ENCODE results near the gene MISP.

MISP gene

DNA sequence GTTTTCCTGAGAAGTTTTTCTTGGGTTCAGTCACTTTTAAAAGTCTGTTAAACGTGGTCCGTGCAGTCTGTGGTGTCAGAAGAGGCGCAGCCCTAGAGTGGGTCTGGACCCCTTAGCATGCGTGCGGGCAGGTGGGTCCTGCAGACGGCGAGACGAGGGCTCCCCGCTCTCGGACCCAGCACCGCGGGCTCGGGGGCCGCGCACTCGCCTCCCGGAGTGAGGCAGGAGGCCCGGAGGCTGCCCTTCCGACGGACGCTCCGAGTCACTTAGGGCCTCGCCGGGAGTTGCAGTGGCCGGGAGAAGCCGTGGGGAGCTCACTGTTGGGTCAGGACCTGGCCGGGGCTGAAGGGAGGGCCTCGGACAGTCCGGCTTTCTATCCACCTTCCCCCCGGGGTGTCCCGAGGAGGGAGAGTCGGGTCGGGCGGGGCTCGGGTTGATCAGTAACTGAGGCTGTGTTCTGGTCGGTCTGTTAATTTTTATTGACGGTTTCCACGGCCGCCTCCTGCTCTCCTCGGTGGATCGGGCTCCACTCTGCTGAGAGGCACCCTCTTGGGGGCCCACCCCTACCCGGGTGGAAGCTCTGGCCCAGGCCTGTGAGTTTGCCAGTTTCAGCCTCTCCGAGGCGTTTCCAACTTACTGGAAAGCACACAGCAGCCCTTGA is 47.6 kb downstream of the MISP start:
- no peak for DNase-seq

DNA sequence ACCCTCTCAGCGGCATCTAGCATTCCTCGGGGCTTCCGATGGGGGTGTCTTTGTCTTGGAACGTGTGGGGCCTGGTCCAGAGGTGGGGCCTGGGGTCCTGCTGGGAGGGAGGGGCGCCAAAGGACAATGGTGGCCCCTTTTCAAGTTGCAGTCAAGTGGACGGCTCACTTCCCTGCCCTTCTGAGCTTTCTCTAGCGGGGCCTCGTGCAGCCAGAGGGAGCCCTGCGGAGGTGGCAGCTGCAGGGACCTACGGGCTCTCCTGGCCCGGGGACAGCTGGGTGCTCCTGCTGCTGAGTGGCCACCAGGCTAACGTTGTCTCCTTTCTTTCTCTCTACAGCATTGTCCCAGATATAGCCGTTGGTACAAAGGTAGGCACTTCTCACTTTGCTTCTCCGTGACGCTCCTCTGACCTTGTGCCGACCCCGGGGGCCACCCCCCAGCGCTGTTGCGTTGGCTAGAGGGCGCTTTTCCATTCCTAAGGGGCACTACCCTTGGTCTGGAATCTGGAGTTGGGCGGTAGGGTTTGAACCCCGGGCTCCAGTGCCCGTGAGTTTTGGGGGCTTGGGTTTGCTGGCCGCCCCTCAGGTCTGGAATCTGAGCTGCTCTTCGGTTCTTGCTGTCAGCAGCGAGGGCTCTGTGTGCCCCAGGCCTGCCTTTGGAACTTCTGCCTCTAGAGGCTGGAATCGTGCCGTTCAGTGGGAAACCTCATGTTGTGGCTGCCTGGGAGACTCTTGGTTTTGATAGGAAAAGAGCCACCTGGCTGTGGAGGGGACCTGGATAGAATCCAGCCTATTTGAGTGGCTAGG is 48.4 kb downstream of the MISP start:
- DNase-seq, result peak; percentile 28

DNA sequence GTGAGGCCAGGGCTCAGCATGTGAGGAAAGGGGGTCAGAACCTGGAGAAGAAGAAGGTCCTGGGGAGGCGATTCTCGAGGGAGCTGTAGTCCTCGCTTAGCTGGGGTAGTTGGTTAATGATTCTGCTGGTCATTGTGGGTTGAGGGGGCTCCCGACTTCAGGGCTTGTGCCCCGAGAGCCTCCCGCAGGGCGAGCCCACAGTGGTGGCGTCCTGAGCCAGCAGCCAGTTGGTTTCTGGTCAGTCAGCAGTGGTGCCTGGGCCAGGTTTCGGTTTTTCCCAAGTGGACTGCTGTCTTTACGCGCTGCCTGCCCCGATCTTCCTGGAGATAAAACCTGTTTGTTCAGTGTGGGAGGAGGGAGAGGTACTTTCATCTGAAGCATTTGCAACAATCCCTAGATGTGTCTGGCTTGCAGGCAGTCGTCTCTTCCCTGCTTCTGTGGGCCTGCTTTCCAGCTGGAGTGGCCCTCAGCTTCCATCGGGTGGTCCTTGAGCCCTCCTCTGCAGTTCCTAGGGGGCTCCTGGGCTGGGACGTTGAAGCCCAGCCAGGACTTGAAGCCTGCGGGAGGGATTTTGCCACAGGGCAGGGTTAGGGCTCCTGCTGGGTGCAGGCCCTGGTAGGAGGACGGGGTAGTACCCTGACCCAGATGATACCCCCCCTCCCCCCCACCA is 49.6 kb downstream of the MISP start:
- DNase-seq, result no peak

DNA sequence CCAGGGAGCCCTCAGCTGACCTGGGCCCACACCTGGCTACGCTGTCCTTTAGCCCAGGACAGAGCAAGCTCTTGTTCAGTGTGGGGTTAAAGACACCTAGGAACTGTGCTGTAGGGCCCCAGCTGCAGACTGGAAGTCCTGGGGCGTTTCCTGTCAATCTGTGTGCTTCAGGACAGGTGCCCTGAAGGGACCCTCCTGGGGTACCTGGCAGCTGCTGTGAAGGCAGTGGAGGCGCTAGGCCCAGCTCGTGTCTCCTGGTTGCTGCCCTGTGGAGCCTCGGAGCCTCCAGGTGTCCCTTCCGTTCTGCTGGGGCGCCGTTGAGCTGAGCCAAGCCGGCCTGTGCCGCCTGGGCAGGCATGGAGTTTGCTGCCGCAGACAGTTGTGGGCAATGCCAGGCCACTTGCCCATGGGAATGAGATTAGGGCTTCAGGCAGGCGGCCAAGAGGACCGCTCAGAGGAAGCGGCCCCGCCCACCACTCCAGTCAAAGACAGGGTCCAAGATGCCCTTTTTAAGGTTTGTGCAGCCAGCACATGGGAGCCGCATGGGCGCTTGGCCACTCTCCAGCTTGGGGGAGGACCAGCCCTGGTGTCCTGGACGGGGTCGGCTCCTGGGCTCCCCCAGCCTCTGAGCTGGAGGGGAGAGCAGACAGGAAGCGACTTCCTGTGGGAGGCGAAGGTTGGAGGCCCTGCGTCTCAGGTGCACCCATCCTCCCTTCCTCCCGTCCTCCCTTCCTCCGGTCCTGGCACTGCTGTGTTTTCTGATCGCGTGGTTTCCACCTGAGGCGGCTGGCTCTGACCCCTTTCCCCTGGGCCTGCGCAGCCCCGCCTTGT is 50.3 kb downstream of the MISP start:
- DNase-seq, result no peak

DNA sequence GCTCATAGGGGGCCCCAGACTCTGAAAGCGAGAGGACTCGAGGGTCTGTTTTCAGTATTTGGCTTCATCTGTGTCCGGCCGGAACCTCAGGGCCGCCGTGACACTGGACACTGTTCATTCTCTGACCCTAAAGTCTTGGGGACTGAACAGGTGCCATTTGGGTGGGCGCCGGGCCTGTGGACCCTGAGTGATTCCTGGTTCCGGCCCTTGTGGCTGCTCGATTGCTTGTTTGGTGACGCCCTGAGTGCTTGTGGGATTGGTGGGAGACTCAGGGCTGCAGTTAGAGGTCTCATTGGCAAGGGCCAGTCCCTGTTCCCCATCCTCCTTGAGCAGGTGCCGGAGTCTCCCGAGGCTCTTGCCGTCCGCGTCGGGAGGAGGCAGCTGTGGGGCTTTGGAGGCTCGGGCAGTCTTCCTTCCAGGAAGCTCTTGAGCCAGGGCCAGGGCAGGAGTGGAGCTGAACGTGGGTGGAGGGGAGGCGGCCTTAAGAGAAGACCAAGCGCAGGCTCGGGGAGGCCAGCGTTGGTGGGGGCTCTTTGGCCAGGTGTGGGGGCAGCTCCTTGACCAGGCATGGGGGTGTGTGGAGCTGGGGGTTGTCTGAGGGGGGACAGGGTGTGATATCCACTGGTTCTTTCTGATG is 51.1 kb downstream of the MISP start:
- DNase-seq, result no peak

DNA sequence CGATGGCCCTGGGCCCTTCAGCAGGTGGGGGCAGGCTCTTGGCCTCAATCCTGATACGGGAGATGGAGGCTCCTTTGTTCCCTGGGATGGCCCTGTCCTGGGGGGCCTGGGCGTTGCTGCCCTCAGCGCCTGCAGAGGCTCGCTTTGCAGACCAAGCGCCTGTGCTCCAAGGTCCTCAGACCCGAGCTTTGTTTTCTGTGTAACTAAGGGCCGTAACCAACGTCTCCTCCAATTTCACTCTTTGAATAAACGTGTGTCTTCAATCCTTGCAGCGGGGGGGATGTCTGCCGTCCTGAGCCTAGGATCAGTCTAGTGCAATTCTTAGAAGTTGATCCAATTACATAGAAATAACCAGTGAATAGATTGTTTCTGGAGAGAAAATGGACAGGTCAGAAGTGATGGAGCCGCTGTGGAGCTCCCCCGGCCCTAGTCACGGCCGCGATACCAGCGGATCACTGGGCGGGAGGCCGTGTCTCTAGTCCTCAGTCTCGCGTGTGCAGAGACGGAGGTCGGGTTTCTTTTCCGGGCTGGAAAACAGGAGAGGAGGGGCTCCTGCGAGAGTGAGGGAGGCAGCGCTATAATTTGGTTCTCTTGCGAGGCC is 51.7 kb downstream of the MISP start:
- no peak for DNase-seq

DNA sequence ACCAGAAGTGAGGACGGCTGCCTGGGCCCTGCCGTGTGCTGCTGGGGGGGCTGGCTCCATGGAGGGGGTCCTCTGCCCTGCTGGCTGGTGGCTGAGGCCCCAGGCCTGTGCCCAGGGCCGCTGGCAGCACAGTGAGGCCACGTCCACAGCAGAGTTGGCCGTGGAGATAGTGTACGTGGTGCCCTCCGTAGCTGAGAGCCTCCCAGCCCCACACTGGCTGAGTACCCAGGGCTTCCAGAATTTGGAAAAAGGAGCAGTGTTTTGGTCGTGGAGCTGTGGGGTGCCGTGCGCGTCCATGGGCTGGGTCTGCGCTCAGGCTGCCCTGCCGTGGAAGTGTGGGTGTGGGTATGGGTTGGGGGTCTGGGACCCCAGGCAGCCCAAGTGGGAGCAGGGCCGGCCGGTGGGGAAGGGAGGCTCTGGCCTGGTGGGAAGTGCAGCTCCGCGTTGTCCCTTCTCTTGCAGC is 52.2 kb downstream of the MISP start:
- no peak for DNase-seq

DNA sequence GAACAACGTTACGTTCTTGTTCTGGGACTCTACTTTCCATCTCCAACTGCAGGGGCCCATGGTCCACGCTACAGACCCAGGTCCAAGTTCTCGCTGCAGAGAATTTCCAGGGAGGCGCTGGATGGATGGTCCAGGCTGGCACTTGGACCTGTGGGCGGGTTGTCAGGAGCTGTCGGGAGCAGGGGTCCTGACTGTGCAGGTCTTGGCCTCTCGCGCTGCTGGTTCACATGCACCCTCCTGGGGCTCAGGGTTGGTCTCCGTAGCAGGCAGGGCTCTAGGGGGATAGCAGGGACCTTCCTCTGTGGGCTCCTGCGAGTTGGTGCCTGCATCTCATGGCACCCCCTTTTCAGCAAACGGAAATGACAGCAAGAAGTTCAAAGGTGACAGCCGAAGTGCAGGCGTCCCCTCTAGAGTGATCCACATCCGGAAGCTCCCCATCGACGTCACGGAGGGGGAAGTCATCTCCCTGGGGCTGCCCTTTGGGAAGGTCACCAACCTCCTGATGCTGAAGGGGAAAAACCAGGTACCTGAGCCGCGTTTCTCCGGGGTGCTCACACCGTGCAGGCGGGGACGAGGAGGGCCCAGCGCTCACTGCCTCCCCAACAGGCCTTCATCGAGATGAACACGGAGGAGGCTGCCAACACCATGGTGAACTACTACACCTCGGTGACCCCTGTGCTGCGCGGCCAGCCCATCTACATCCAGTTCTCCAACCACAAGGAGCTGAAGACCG is 52.9 kb downstream of the MISP start:
- DNase-seq, result no peak

DNA sequence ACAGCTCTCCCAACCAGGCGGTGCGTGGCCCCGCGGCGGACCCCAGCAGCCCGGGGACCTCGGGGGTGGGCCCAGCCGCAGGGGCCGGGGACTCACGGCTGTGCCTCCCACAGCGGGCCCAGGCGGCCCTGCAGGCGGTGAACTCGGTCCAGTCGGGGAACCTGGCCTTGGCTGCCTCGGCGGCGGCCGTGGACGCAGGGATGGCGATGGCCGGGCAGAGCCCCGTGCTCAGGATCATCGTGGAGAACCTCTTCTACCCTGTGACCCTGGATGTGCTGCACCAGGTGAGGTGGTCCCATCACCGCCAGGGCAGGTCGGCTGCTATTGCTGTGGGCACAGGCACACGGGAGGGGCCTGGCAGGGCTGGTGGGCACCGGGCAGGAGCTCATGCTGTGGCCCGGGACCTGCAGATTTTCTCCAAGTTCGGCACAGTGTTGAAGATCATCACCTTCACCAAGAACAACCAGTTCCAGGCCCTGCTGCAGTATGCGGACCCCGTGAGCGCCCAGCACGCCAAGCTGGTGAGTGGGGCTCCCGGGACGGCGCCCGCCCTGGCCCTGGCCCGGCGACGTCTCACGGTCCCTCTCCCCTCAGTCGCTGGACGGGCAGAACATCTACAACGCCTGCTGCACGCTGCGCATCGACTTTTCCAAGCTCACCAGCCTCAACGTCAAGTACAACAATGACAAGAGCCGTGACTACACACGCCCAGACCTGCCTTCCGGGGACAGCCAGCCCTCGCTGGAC is 53.7 kb downstream of the MISP start:
- no peak for DNase-seq

DNA sequence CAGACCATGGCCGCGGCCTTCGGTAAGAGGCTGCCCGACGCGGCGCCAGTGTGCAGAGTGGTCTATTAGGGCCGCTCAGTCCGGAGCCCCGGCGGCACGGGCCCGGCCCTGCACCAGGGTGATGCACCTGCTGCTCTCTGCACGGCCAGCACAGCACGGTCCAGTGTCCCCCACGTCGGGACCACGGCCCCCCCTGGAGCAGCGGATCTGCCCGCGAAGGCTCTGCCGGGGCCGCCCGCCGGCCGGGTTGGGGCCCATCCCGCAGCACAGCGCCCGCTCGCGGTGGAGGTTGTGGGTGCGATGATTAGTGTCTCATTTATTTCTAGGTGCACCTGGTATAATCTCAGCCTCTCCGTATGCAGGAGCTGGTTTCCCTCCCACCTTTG is 54.2 kb downstream of the MISP start:
- DNase-seq, result no peak

DNA sequence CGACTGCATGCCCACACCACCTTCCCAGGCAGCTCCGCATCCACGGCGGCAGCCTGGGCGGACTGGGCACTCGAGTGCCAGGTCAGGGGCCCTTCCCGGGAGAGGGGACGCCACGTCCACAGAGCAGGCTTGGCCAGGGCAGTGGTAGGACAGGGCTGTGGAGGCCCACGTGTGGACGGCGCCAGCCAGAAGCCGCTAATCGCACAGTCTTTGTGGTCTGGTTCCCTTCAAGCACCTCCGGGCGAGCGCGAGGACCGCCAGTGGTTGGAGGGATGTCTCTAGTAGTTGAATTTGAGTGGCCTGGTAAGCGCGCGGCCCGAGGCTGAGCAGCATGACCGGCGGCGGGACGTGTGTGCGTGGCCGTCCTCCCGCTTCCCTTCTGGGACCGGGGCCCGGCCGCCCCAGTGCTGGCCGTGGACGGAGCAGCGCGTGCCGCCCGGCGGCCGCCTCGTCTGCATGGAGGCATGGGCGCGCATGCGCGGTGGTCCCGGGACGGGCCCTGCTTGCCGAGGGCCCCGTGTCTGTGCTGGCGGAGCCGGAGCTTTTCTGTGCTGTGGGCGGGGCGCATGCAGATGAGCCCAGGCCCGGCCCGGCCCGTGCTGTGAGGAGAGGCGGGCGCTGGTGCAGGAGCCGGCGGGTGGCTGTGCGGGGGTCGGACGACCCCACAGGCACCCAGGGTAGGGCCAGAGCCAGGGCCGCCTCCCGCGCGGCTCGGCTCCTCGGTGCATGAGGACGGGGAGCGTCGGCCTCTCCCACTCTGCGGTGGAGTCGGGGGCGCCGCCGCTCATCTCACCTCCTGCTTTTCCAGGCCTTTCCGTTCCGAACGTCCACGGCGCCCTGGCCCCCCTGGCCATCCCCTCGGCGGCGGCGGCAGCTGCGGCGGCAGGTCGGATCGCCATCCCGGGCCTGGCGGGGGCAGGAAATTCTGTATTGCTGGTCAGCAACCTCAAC is 55.0 kb downstream of the MISP start:
- DNase-seq, result no peak

DNA sequence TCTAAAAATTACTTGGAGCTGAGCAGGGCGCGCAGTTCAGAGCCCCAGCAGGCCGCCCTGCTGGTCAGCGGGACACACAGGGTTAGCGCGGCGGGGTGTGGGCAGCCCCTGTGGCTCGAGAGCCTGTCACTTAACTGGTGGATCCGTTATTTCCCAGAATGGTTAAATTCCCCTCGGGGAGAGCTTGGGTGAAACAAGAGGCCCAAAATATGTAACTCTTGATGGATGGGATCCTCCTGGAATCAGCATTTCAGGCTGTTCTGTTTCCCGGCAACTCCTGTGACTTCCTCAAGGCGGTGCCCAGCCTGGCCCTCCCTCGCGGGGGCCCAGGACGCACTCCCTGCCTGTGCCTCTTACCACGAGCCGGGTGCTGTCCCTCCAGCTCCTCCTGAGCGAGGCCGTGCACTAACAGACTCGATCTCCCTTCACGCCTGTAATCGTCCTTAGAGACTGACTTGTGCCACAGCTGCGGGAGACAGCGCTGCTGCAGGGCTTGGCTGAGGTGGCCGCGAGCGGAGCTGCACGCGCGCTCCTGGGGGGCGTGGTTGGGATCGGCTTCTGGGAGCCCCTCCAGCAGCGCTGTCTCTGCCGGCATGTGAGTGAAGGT is 56.0 kb downstream of the MISP start:
- no peak for DNase-seq

DNA sequence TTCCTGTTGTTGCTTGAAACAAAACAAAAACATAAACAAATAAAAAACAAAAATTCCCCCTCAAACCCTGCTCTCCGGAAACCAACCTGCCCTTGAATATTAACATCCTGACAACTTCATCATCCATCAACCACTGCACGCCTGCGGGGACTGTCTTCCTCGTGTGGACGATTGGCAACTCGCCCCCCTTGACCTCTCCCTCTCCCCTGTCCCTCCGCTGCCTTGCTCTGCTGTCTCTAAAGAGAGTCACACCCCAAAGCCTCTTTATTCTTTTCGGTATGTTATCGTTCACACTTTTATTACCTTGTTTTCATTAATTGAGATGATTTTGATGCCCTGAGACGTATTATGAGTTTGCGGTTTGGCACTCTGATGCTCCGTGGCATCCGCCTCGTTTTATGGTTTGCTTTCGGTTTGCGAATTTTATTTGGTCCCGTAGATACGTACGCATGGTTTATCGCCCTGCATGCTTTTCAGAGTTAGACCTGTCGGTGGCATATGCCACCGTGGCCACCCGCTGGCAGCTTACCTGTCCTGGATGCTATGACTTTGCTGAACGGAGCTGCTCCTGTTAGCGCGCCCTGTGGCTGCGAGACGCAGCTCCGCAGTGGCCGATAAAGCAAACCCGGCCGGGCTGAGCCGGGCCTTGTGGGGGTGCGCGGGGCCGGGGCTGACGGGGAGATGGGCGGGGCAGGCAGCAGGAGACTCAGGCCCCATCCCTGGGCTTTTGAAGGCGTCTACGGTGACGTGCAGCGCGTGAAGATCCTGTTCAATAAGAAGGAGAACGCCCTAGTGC is 56.9 kb downstream of the MISP start:
- no peak for DNase-seq

DNA sequence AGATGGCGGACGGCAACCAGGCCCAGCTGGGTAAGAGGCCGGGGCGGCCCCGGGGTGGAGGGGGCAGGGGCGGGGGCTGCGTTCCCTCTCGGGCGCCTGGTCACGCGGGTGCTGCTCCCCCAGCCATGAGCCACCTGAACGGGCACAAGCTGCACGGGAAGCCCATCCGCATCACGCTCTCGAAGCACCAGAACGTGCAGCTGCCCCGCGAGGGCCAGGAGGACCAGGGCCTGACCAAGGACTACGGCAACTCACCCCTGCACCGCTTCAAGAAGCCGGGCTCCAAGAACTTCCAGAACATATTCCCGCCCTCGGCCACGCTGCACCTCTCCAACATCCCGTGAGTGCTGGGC is 57.5 kb downstream of the MISP start:
- DNase-seq, result no peak

DNA sequence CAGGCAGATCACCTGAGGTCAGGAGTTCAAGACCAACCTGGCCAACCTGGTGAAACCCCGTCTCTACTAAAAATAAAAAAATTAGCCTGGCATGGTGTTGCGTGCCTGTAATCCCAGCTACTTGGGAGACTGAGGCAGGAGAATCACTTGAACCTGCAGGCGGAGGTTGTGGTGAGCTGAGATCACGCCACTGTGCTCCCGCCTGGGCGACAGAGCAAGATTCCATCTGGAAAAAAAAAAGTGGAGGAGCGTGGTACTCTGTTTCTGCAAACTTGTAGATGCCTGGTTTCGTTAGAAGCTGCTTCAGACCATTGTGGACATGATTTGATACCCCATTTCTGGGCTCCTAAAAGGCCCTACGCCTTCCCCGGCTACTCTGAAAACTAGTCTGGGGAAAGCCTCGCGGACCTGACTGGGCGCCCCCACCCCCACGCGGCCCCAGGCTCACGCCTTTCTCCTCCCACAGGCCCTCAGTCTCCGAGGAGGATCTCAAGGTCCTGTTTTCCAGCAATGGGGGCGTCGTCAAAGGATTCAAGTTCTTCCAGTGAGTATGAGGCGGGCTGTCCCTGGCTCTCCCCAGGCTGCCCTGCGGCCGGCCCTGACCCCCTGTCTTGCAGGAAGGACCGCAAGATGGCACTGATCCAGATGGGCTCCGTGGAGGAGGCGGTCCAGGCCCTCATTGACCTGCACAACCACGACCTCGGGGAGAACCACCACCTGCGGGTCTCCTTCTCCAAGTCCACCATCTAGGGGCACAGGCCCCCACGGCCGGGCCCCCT is 59.4 kb downstream of the MISP start:
- no peak for DNase-seq

DNA sequence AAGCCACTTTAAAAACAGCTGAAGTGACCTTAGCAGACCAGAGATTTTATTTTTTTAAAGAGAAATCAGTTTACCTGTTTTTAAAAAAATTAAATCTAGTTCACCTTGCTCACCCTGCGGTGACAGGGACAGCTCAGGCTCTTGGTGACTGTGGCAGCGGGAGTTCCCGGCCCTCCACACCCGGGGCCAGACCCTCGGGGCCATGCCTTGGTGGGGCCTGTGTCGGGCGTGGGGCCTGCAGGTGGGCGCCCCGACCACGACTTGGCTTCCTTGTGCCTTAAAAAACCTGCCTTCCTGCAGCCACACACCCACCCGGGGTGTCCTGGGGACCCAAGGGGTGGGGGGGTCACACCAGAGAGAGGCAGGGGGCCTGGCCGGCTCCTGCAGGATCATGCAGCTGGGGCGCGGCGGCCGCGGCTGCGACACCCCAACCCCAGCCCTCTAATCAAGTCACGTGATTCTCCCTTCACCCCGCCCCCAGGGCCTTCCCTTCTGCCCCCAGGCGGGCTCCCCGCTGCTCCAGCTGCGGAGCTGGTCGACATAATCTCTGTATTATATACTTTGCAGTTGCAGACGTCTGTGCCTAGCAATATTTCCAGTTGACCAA is 60.1 kb downstream of the MISP start:
- no peak for DNase-seq

DNA sequence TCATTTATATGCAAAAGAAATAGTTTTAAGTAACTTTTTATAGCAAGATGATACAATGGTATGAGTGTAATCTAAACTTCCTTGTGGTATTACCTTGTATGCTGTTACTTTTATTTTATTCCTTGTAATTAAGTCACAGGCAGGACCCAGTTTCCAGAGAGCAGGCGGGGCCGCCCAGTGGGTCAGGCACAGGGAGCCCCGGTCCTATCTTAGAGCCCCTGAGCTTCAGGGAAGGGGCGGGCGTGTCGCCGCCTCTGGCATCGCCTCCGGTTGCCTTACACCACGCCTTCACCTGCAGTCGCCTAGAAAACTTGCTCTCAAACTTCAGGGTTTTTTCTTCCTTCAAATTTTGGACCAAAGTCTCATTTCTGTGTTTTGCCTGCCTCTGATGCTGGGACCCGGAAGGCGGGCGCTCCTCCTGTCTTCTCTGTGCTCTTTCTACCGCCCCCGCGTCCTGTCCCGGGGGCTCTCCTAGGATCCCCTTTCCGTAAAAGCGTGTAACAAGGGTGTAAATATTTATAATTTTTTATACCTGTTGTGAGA is 60.7 kb downstream of the MISP start:
- DNase-seq, result no peak
